ELR (cell line): ENCODE measurements around the gene SPAG17.
"Not testable (repeated sequence)": the region's sequence is repeated elsewhere in the genome, so short reads cannot be mapped to it uniquely, and the experiment has no call there.

ENCODE experiments used
- DNase-seq: peaks from one replicate; pipeline ENCODE4 v3.0.0-alpha.2; 2015; ENCODE audit warnings: low read depth

SPAG17 gene

DNA sequence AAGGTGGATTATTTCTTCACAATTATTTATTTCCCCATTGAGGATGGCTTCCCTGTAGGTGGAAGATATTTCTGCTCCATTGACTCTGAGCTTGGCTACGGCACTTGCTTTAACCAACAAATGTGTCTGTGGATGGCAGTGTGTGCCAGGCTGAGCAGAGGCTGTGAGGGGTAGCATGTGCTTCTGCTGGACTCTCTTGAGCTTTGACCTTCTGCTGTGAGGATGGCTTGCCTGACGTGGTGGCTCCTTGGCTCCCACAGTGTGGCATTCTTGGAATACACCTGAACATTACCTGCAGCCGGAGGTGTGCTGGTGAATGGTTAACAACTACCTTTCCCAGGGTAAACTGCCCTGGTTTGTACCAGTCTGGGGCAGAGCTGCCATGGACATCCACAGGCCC, 208.6 kb downstream of the SPAG17 start:
- no peak for DNase-seq

DNA sequence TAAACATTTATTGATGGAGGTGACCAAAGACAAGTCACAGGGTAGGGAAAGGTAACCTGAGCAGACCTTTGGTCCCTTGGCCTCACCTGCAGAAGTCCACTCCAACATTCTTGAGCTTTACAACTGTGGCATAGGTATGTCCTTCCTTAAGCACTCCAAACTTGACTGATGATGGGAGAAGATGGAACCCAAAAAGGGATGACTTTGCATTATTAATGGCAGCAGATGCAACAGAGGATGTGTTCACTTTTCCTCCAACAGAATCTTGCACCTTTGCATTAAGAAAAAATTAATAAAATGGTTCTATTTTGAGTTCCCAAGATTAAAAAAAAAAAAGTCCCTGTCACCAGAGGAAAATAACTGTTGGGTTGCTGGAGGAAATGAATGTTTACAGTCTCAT, 213.3 kb downstream of the SPAG17 start:
- no peak for DNase-seq

DNA sequence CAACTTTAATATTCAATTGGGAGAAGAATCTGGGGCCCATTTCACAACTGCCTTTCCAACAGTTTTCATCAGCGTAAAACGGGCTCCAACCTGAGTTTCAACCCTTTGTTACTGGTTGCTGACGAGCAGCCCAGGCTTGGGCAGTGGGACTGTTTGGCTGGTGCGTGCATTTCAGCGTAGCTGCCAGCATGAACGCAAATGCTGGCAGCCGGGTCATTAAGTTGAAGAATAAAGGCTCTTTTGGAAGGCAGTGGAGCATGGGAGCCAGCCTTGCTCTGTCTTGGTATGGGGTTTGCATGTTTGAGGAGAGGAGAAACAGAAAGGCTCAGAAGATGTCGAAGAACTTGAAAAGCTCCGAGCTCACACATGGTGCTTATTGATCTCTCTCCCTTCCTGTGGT, 214.8 kb downstream of the SPAG17 start:
- DNase-seq = no peak

DNA sequence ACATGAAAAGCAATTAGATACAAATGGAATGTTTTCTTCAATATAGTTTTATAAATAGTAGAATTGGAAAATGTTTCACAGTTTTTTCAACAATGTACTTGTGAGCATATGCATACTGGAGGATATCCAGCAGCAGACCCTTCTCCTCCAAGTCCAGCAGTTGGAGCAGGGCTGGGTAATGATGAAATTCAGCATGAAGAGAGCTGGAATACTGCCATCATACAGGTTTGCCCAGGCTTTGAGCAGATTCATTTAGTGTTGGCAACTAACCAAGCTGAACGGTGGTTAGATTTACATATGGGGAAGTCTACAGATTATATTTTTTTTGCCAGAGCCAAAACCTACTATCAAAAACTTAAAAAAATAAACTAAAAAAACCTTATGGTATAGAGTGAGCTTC, 217.1 kb downstream of the SPAG17 start:
- no peak for DNase-seq

DNA sequence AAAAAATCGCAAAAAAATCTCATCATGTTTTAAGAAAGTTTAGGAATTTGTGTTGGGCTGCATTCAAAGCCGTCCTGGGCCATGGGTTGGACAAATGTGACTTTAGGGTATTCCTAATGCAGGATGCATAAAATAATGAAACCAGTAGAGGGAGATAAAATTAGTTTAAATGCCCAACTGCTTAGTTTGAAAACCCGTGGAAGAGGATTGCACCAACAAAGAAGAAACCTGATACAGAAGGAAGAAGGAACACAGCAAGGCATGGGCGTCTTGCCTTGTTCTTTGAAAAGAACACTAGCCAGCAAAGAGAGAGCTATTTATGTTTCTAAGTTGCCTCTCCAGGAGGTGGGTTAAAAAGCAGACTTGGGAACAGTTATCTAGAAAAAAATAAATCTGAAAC, 217.6 kb downstream of the SPAG17 start:
- peak; percentile 47 for DNase-seq

DNA sequence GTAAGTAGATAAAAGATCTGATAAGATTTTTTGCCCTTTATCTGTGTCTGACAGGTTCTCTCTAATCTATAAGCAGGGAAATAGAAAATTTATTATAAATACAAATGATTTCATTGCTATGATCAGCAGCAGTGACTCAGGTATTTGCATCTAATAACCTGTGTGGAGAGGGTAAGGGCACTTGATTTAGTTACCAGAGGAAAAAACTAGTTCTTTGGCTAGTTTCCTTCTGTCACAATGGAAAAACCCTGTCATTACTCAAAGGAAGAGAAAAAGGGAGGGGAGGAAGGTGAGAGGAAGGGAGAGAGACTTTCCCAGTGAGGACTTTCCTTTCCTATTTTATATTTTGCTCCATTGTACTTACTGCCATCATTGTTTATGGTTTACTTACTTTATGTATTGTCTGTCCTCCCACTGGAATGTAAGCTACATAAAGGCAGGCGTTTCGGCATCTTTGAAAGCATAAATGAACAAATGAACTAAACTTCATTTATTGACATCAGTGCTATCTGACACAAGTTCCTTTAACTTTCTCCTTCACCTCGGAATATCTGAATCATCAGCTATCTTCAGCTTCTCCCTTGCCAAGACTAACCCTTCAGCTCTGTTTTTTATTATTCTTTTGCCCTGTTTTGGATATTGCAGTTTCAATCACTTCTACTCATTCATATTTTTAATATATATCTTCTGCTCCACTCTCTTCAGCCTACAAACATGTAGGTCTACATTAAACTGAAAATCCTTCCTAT, 220.6 kb downstream of the SPAG17 start:
- no peak for DNase-seq

GRCh38 chr1:117959364-117959763, 225.7 kb downstream of the SPAG17 start:
- peak; percentile 30 for DNase-seq

GRCh38 chr1:117952386-117952785, 232.6 kb downstream of the SPAG17 start:
- no peak for DNase-seq

GRCh38 chr1:117942293-117942692, 242.7 kb downstream of the SPAG17 start:
- no peak for DNase-seq

GRCh38 chr1:117933769-117934168, 251.3 kb downstream of the SPAG17 start:
- no peak for DNase-seq

GRCh38 chr1:117932576-117932975, 252.5 kb downstream of the SPAG17 start:
- DNase-seq = peak; percentile 6

DNA sequence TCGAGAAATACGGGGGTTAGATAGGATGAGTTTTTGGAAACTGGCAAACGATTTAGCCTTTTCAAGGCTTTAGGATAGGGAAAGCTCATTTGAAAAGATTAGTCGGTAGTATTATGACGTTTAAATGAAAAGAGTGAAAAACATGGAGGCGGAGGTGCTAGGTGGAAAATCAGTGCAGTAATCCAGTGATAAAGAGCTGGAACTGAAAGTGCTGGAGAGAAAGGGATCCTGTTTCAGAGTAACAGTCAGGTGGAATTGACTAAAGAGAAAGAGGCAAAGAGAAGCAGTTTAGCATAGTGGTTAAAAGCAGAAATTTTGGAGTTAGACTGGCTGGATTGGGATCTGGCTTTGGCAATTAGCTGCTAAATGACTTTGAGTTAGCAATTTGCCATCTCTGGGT, 254.5 kb downstream of the SPAG17 start:
- peak; percentile 19 for DNase-seq

GRCh38 chr1:117930173-117930447, 254.9 kb downstream of the SPAG17 start:
- DNase-seq = no peak

- peak; percentile 99 for DNase-seq
These were observed 255.5 kb downstream of the SPAG17 start, which contains the start of the genes GDAP2 and WDR3 for GRCh38 chr1:117929343-117930172. GDAP2 (minus strand) TSS chr1:117929621; CDS start chr1:117920357, 9,264 bp downstream. WDR3 (plus strand) TSS chr1:117929739; CDS start chr1:117933320, 3,581 bp downstream.

- peak; percentile 77 for DNase-seq
These were observed 256.1 kb downstream of the SPAG17 start for GRCh38 chr1:117928881-117929342.

DNA sequence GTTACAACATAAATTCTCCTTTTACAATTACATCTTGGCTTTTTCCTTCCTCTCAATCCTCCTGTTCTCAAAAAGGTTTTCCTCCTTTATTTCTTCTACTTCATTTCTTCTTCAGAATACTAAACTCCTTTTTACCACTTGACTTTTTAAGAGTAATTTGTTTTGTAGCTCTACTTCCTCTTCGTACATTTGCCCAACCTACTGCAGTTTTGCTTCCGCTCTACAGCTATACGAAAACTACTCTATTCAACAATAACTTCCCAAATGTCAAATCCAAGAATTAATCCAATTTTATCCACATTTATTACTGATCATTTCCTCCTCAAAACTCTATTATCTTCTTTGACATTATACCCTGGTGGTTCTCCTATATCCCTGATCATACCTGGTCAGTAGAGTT, 259.0 kb downstream of the SPAG17 start:
- no peak for DNase-seq

- DNase-seq = not testable (repeated sequence)
These were observed 262.3 kb downstream of the SPAG17 start for GRCh38 chr1:117922717-117923116.

- DNase-seq = no peak
These were observed 263.0 kb downstream of the SPAG17 start for GRCh38 chr1:117921991-117922390.

DNA sequence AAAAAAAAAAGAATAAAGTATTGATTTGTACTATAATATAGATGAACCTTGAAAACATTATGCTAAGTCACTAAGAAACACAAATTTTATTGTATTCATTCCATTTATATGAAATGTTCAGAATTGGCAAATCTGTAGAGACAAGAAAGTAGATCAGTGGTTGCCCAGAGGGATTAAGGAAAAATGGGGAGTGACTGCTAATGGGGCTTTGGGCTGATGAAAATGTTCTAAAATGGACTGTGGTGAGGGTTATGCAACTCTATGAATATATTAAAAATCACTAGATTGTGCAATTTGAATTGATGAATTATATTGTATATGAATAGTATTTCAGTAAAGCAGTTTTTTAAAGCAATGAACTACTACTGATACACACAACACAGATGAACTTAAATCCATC, 265.7 kb downstream of the SPAG17 start:
- no peak for DNase-seq

GRCh38 chr1:117911051-117911450, 274.0 kb downstream of the SPAG17 start:
- no peak for DNase-seq

- no peak for DNase-seq
These were observed 280.0 kb downstream of the SPAG17 start for GRCh38 chr1:117905019-117905418.

DNA sequence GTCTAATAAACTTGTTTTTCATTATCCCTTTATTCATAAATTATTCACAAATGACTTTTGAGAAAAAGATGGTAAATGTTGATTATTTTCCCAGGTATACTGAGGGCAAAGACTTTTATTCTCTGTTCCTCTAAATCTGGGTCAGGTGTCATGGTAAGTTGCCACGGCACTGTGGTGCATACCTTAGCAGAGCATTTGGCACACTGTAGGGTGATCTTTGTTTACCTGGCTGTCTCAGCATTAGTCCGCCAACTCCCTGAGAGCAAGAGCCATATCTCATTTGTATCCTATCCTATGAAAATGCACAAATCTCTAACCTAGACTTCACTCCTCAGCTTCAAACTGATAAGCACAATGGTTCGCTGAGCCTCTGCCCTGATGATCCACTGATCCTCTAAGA, 280.5 kb downstream of the SPAG17 start:
- no peak for DNase-seq
